Caco-2 (cell line): ENCODE results near the gene EVPLL. TPM values are rescaled to one million over a fixed set of nuclear protein-coding genes. Genes with fewer than 3 reads are reported as not detected.
"Not testable (repeated sequence)": the region's sequence is repeated elsewhere in the genome, so short reads cannot be mapped to it uniquely, and the experiment has no call there.

Experiments
- BruUV-seq: library from RNA; stranded (reverse); fragments of 400-500 nt; replicated peaks from 2 replicates; lab custom pipeline; 2021; lab: Mats Ljungman, UMichigan
- CTCF ChIA-PET: fragments of 300-600 bp; sonication (Branson Sonifier 250); formaldehyde crosslinking; loops from one replicate; lab custom pipeline; 2022; ENCODE audit warnings: antibody characterized with exemption; lab: Charles Lee
- POLR2A ChIA-PET: fragments of 300-600 bp; sonication (Branson Sonifier 250); formaldehyde crosslinking; loops from one replicate; lab custom pipeline; 2022; ENCODE audit warnings: antibody characterized with exemption; lab: Charles Lee
- DNase-seq, 2 experiments: peaks; one replicate each; pipeline versions ENCODE4 v3.0.0 to v3.0.0-alpha.2; 2020 to 2022
- H3K27me3 ChIP-seq: replicated peaks from 2 replicates; pipeline ENCODE4 v1.6.0; 2011; ENCODE audit warnings: low read length; ENCODE audit not compliant: control insufficient read depth, insufficient read depth
- H3K36me3 ChIP-seq: 2 replicates; pipeline ENCODE4 v1.5.1; 2011; ENCODE audit warnings: low read length; ENCODE audit not compliant: control insufficient read depth, insufficient read depth
- H3K4me1 ChIP-seq: fragments of 250-450 bp; sonication (Bioruptor Pico); 2 replicates; pipeline ENCODE4 v1.5.1; 2020; ENCODE audit warnings: mild to moderate bottlenecking
- H3K4me3 ChIP-seq: 2 replicates; pipeline ENCODE4 v1.5.1; 2011; ENCODE audit warnings: low read depth, mild to moderate bottlenecking, control low read depth, low read length
- H3K9me3 ChIP-seq: fragments of 250-450 bp; sonication (Bioruptor Pico); 2 replicates; pipeline ENCODE4 v1.5.1; 2020; ENCODE audit warnings: mild to moderate bottlenecking, moderate library complexity
- H3K27ac Mint-ChIP-seq: one replicate; pipeline ENCODE4 v1.8.0; 2022; ENCODE audit warnings: mixed read lengths; ENCODE audit not compliant: unreplicated experiment
- H3K27me3 Mint-ChIP-seq: one replicate; pipeline ENCODE4 v1.8.0; 2022; ENCODE audit warnings: mixed read lengths; ENCODE audit not compliant: insufficient read depth, unreplicated experiment
- H3K36me3 Mint-ChIP-seq: one replicate; pipeline ENCODE4 v1.8.0; 2022; ENCODE audit warnings: mild to moderate bottlenecking, mixed read lengths; ENCODE audit not compliant: insufficient read depth, unreplicated experiment
- H3K4me1 Mint-ChIP-seq: one replicate; pipeline ENCODE4 v1.8.0; 2022; ENCODE audit warnings: low read depth, mixed read lengths; ENCODE audit not compliant: unreplicated experiment
- H3K4me3 Mint-ChIP-seq: one replicate; pipeline ENCODE4 v1.8.0; 2022; ENCODE audit warnings: mild to moderate bottlenecking, moderate library complexity, mixed read lengths; ENCODE audit not compliant: unreplicated experiment
- H3K9me3 Mint-ChIP-seq: one replicate; pipeline ENCODE4 v1.8.0; 2022; ENCODE audit warnings: mixed read lengths; ENCODE audit not compliant: unreplicated experiment
- CTCF ChIP-seq, 2 experiments: fragments of 200-600 bp in 1 of 2; IDR thresholded peaks; 1 replicate in 1 of 2; 2 replicates in 1 of 2; pipeline versions ENCODE4 v1.5.1 to v1.8.0; 2011 to 2022; ENCODE audit warnings: antibody characterized with exemption in 1 of 2, control low read depth in 1 of 2, inconsistent platforms in 1 of 2, low read depth in 1 of 2, low read length in 1 of 2, mild to moderate bottlenecking in 1 of 2, moderate library complexity in 1 of 2; ENCODE audit not compliant: insufficient read depth in 1 of 2, severe bottlenecking in 1 of 2, unreplicated experiment in 1 of 2
- intact Hi-C: fragments of 100-400 bp; cut with micrococcal nuclease; formaldehyde crosslinking; loops from one replicate; pipeline ENCODE4 v1.10.0; 2022; ENCODE audit not compliant: unreplicated experiment
- total RNA-seq: library from RNA; stranded (reverse); gene quantifications from 2 replicates; pipeline ENCODE4 v1.2.3, GENCODE V29; 2022

The EVPLL gene
- total RNA-seq, 1 experiment from 2014 or later = not detected

DNA sequence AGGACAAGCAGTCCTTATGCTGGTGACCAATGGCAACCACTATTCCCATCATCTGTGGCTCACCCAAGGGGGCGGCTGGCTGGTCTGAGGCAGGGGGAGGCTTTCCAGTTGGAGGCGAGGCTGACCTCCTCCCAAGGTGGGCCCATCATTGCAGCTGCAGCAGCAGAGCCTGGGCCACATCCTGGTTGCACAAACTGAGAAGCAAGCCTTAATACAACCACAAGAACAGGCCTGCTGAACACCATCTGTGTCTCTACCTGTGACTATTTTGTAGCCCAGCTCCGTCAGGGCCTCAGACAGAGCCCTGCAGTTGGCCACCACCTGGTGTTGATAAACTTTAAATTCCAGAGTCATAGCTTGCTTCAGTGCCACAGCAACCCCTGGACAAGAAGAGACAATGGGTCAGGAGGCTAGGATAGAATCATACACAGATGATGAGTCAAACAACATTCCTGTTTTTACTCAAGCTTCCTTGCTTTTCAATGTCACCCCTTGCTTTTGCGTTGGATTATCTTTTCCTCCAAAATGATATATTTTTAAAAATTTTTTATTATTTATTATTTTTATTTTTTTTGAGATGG lies 44.6 kb upstream of the EVPLL start:
- intact Hi-C loops = no loop called here
- no peaks in the 10 kb centered on the region for H3K4me1 Mint-ChIP-seq
- no peaks in the 10 kb centered on the region for H3K9me3 Mint-ChIP-seq
- ChIA-PET POLR2A (no interaction called here), CTCF (no interaction called here)
- DNase-seq = no peak
- Histone ChIP-seq H3K4me1 (no peaks in the 10 kb centered on the region), H3K36me3 (peaks cover 2% of the 10 kb centered on the region; the same call in 1 of the 2 replicates), H3K27me3 (no peaks in the 10 kb centered on the region), H3K4me3 (no peak overlapping the region), H3K9me3 (no peaks in the 10 kb centered on the region)
- TF ChIP-seq CTCF (IDR thresholded peaks at IDR 0.05; ENCODE audit: insufficient read depth in 1 of 2, low read depth in 1 of 2, low read length in 1 of 2, severe bottlenecking in 1 of 2, unreplicated experiment in 1 of 2) = no peak
- H3K27me3 Mint-ChIP-seq = no peaks in the 10 kb centered on the region
- no peak overlapping the region for H3K4me3 Mint-ChIP-seq
- H3K27ac Mint-ChIP-seq = no peak overlapping the region
- BruUV-seq = no TSS peak
- H3K36me3 Mint-ChIP-seq = peaks cover 80% of the 10 kb centered on the region

GRCh38 chr17:18338158-18338557 lies 39.4 kb upstream of the EVPLL start:
- H3K27me3 Mint-ChIP-seq, H3K9me3 Mint-ChIP-seq, POLR2A ChIA-PET, H3K36me3 ChIP-seq, H3K4me1 ChIP-seq, H3K4me1 Mint-ChIP-seq, CTCF ChIA-PET, H3K4me3 Mint-ChIP-seq, intact Hi-C loops, H3K27ac Mint-ChIP-seq, H3K27me3 ChIP-seq, H3K9me3 ChIP-seq, DNase-seq, H3K4me3 ChIP-seq, BruUV-seq: not testable (repeated sequence)
- peaks cover 89% of the 10 kb centered on the region for H3K36me3 Mint-ChIP-seq

- DNase-seq = no peak
- H3K36me3 Mint-ChIP-seq = peaks cover 92% of the 10 kb centered on the region
- TF ChIP-seq CTCF (IDR thresholded peaks at IDR 0.05; ENCODE audit: insufficient read depth in 1 of 2, low read depth in 1 of 2, low read length in 1 of 2, severe bottlenecking in 1 of 2, unreplicated experiment in 1 of 2) = no peak
- H3K4me1 ChIP-seq = no peaks in the 10 kb centered on the region
- H3K9me3 ChIP-seq = no peaks in the 10 kb centered on the region
- H3K4me3 ChIP-seq = no peak overlapping the region
- H3K4me1 Mint-ChIP-seq = no peaks in the 10 kb centered on the region
- H3K9me3 Mint-ChIP-seq = no peaks in the 10 kb centered on the region
- H3K36me3 ChIP-seq = peaks cover 9% of the 10 kb centered on the region
- H3K27me3 ChIP-seq = no peaks in the 10 kb centered on the region
- no peaks in the 10 kb centered on the region for H3K27me3 Mint-ChIP-seq
- no peak overlapping the region for H3K4me3 Mint-ChIP-seq
- BruUV-seq = no TSS peak
- POLR2A ChIA-PET = no interaction called here
- no peak overlapping the region for H3K27ac Mint-ChIP-seq
- CTCF ChIA-PET = interaction anchor here (0.7 kb wide), 1 partner anchor 8 kb away, joined by 4 read pairs; no protein-coding TSS in a partner anchor
- intact Hi-C loops = no loop called here
Measured at GRCh38 chr17:18339933-18340332, 37.6 kb upstream of the EVPLL start.
